HCT116 (cell line): ENCODE results near the gene TOMM40. TPM values are rescaled to one million over a fixed set of nuclear protein-coding genes. Genes with fewer than 3 reads are reported as not detected.

Experiments
- ATAC-seq: fragments of 200-7000 bp; cut with Tn5 transposase; 2 replicates; pipeline ENCODE4 v1.9.1; 2020; ENCODE audit warnings: mild to moderate bottlenecking, moderate library complexity
- BruUV-seq: library from RNA; stranded (reverse); fragments of 400-500 nt; replicated peaks from 2 replicates; lab custom pipeline; 2021; lab: Mats Ljungman, UMichigan
- CTCF ChIA-PET: fragments of 300-600 bp; sonication (Branson Sonifier 250); formaldehyde crosslinking; loops from one replicate; lab custom pipeline; 2021; ENCODE audit warnings: antibody characterized with exemption; lab: Charles Lee
- POLR2A ChIA-PET: fragments of 300-600, 350-600 bp; sonication (Branson Sonifier 250); formaldehyde crosslinking; loops from one replicate; lab custom pipeline; 2021; ENCODE audit warnings: antibody characterized with exemption; lab: Charles Lee
- RAD21 ChIA-PET, 2 experiments: fragments of 300-600 bp; sonication (Branson Sonifier 250); formaldehyde crosslinking; loops; one replicate each; lab custom pipeline; 2023; ENCODE audit warnings: low total read pairs in 2 of 2; ENCODE audit not compliant: uncharacterized antibody in 2 of 2, unreplicated experiment in 2 of 2, low non-redundant PET in 1 of 2; lab: Charles Lee
- DNase-seq: peaks from one replicate; pipeline ENCODE4 v3.0.0-alpha.2; 2010; ENCODE audit warnings: low read depth, low spot score
- H2AFZ ChIP-seq: fragments of 200-600 bp; shearing (Covaris generic), sonication (generic); 2 replicates; pipeline ENCODE4 v1.6.1; 2017; ENCODE audit warnings: low read depth, mixed run types, mixed read lengths, antibody characterized with exemption, low read length; ENCODE audit not compliant: poor library complexity, severe bottlenecking
- H3K27ac ChIP-seq: 2 replicates; pipeline ENCODE4 v1.5.1; 2012; ENCODE audit warnings: low read depth, low read length
- H3K27me3 ChIP-seq: fragments of 200-600 bp; sonication (generic); 2 replicates; pipeline ENCODE4 v1.6.1; 2016; ENCODE audit warnings: mixed run types, low read length, mixed read lengths; ENCODE audit not compliant: insufficient read depth
- H3K36me3 ChIP-seq, 2 experiments: fragments of 200-500 bp in 1 of 2; fragments of 200-600 bp in 1 of 2; sonication (Bioruptor generic) in 1 of 2; sonication (generic) in 1 of 2; 2 replicates each; pipeline versions ENCODE4 v1.5.1 to v1.6.1; 2014 to 2016; ENCODE audit warnings: low read length in 2 of 2, inconsistent platforms in 1 of 2, mixed read lengths in 1 of 2, mixed run types in 1 of 2; ENCODE audit not compliant: insufficient read depth in 2 of 2, control insufficient read depth in 1 of 2
- H3K4me1 ChIP-seq, 2 experiments: fragments of 200-600 bp in 1 of 2; sonication (generic) in 1 of 2; 2 replicates each; pipeline versions ENCODE4 v1.5.1 to v1.6.1; 2012 to 2017; ENCODE audit warnings: low read length in 2 of 2, inconsistent platforms in 1 of 2, mild to moderate bottlenecking in 1 of 2, mixed read lengths in 1 of 2, mixed run types in 1 of 2, moderate library complexity in 1 of 2; ENCODE audit not compliant: insufficient read depth in 2 of 2, control insufficient read depth in 1 of 2
- H3K4me2 ChIP-seq: fragments of 200-600 bp; sonication (generic); 2 replicates; pipeline ENCODE4 v1.6.1; 2017; ENCODE audit warnings: mixed run types, low read length, mixed read lengths
- H3K4me3 ChIP-seq, 2 experiments: fragments of 200-600 bp in 1 of 2; sonication (generic) in 1 of 2; replicated peaks in 1 of 2; 2 replicates each; pipeline ENCODE4 v1.5.1; 2011 to 2016; ENCODE audit warnings: low read length in 2 of 2, control low read depth in 1 of 2, low read depth in 1 of 2, mild to moderate bottlenecking in 1 of 2, mixed read lengths in 1 of 2, mixed run types in 1 of 2
- H3K79me2 ChIP-seq: fragments of 200-600 bp; sonication (generic); 2 replicates; pipeline ENCODE4 v1.6.1; 2017; ENCODE audit warnings: mild to moderate bottlenecking, mixed run types, low read length, moderate library complexity, mixed read lengths; ENCODE audit not compliant: insufficient read depth
- H3K9ac ChIP-seq: fragments of 200-600 bp; sonication (generic); 2 replicates; pipeline ENCODE4 v1.6.1; 2016; ENCODE audit warnings: low read length, mixed read lengths
- H3K9me2 ChIP-seq: fragments of 200-600 bp; sonication (generic), shearing (Covaris generic); 2 replicates; pipeline ENCODE4 v1.6.1; 2017; ENCODE audit warnings: mixed run types, mild to moderate bottlenecking, moderate library complexity; ENCODE audit not compliant: insufficient read depth
- H3K9me3 ChIP-seq, 2 experiments: fragments of 200-500 bp in 1 of 2; fragments of 200-600 bp in 1 of 2; sonication (Bioruptor generic) in 1 of 2; sonication (generic) in 1 of 2; 2 replicates each; pipeline ENCODE4 v1.6.1; 2014 to 2017; ENCODE audit warnings: low read length in 2 of 2, mixed read lengths in 2 of 2, inconsistent platforms in 1 of 2, low read depth in 1 of 2, mild to moderate bottlenecking in 1 of 2, mixed run types in 1 of 2, moderate library complexity in 1 of 2; ENCODE audit not compliant: control insufficient read depth in 1 of 2, insufficient read depth in 1 of 2
- H4K20me1 ChIP-seq: fragments of 200-600 bp; sonication (generic), shearing (Covaris generic); 2 replicates; pipeline ENCODE4 v1.6.1; 2017; ENCODE audit warnings: mixed run types, mild to moderate bottlenecking, moderate library complexity; ENCODE audit not compliant: insufficient read depth
- ATF3 ChIP-seq: IDR thresholded peaks from 2 replicates; pipeline ENCODE4 v1.6.1; 2012
- CBX3 ChIP-seq: IDR thresholded peaks from 2 replicates; pipeline ENCODE4 v1.6.1; 2012; ENCODE audit warnings: low read depth
- CEBPB ChIP-seq: IDR thresholded peaks from 2 replicates; pipeline ENCODE4 v1.6.1; 2012; ENCODE audit warnings: low read depth
- CTCF ChIP-seq, 3 experiments: fragments of 200-600 bp in 1 of 3; sonication (generic) in 1 of 3; IDR thresholded peaks in 2 of 3; conservative IDR thresholded peaks in 1 of 3; 2 replicates each; pipeline ENCODE4 v1.5.1; 2012 to 2017; ENCODE audit warnings: low read depth in 2 of 3, low read length in 2 of 3, antibody characterized with exemption in 1 of 3, borderline replicate concordance in 1 of 3, control low read depth in 1 of 3, mild to moderate bottlenecking in 1 of 3, mixed read lengths in 1 of 3, mixed run types in 1 of 3, moderate library complexity in 1 of 3; ENCODE audit not compliant: insufficient read depth in 1 of 3
- EGR1 ChIP-seq: IDR thresholded peaks from 2 replicates; pipeline ENCODE4 v1.6.1; 2012; ENCODE audit warnings: low read depth
- ELF1 ChIP-seq: IDR thresholded peaks from 2 replicates; pipeline ENCODE4 v1.6.1; 2012; ENCODE audit warnings: low read depth, borderline replicate concordance
- EZH2 ChIP-seq: fragments of 200-600 bp; sonication (generic); IDR thresholded peaks from 2 replicates; pipeline ENCODE4 v1.6.1; 2017; ENCODE audit warnings: antibody characterized with exemption, mixed run types
- EZH2phosphoT487 ChIP-seq: fragments of 200-600 bp; IDR thresholded peaks from 2 replicates; pipeline ENCODE4 v1.6.1; 2018; ENCODE audit warnings: antibody characterized with exemption, borderline replicate concordance
- FOSL1 ChIP-seq: IDR thresholded peaks from 2 replicates; pipeline ENCODE4 v1.6.1; 2012; ENCODE audit warnings: low read depth
- JUND ChIP-seq: IDR thresholded peaks from 2 replicates; pipeline ENCODE4 v1.6.1; 2012
- POLR2A ChIP-seq: IDR thresholded peaks from 2 replicates; pipeline ENCODE4 v1.7.0; 2011; ENCODE audit warnings: borderline replicate concordance; ENCODE audit not compliant: insufficient read depth, insufficient read length; ENCODE audit errors: extremely low read depth
- POLR2AphosphoS5 ChIP-seq: IDR thresholded peaks from 2 replicates; pipeline ENCODE4 v1.6.1; 2011; ENCODE audit warnings: mild to moderate bottlenecking, low read depth, low read length, moderate library complexity
- RAD21 ChIP-seq: IDR thresholded peaks from 2 replicates; pipeline ENCODE4 v1.6.1; 2012; ENCODE audit warnings: low read depth, mild to moderate bottlenecking
- SIN3A ChIP-seq: IDR thresholded peaks from 2 replicates; pipeline ENCODE4 v1.6.1; 2012; ENCODE audit warnings: low read depth
- SP1 ChIP-seq: IDR thresholded peaks from 2 replicates; pipeline ENCODE4 v1.6.1; 2012; ENCODE audit warnings: low read depth
- TCF7L2 ChIP-seq: IDR thresholded peaks from 2 replicates; pipeline ENCODE4 v1.7.0; 2011; ENCODE audit warnings: borderline replicate concordance, inconsistent platforms; ENCODE audit not compliant: insufficient read depth, insufficient read length; ENCODE audit errors: extremely low read depth
- ZBTB33 ChIP-seq: IDR thresholded peaks from 2 replicates; pipeline ENCODE4 v1.6.1; 2011; ENCODE audit warnings: mild to moderate bottlenecking, low read length, moderate library complexity; ENCODE audit not compliant: insufficient replicate concordance; ENCODE audit errors: extremely low read depth
- ZFX ChIP-seq: fragments of 450-650 bp; IDR thresholded peaks from 2 replicates; pipeline ENCODE4 v1.6.1; 2017
- intact Hi-C: fragments of 100-400 bp; cut with micrococcal nuclease; formaldehyde crosslinking; loops from 2 replicates; pipeline ENCODE4 v1.10.0; 2022
- total RNA-seq: library from RNA; stranded (reverse); gene quantifications from one replicate; pipeline ENCODE4 v1.2.1, GENCODE V29; 2021; ENCODE audit not compliant: unreplicated experiment
- TF ChIP-seq, protein P1 (sequence below): IDR thresholded peaks from 2 replicates; pipeline ENCODE4 v1.6.1; 2012
- TF ChIP-seq, protein P2 (sequence below): IDR thresholded peaks from 2 replicates; pipeline ENCODE4 v1.6.1; 2012; ENCODE audit warnings: low read depth

TOMM40 gene
- total RNA-seq, 1 experiment from 2014 or later: 178 TPM

GRCh38 chr19:44948237-44948636, 57.2 kb downstream of the TOMM40 start:
- Histone ChIP-seq H4K20me1 (no peaks in the 10 kb centered on the region), H3K79me2 (no peaks in the 10 kb centered on the region), H3K27ac (no peak overlapping the region), H3K4me3 (no peak overlapping the region), H3K9me2 (no peaks in the 10 kb centered on the region), H3K36me3 (no peaks in the 10 kb centered on the region), H3K4me2 (no peak overlapping the region), H3K4me1 (peaks cover 5 to 6% of the 10 kb centered on the region in 2 experiments; a peak in 2 of 4 replicates), H3K27me3 (no peaks in the 10 kb centered on the region), H3K9ac (no peak overlapping the region), H3K9me3 (no peaks in the 10 kb centered on the region), H2AFZ (no peak overlapping the region)
- BruUV-seq: no TSS peak
- ChIA-PET RAD21 (no interaction called here), POLR2A (no interaction called here), CTCF (no interaction called here)
- DNase-seq (no peak), ATAC-seq (no peak)
- TF ChIP-seq POLR2A (no peak), FOSL1 (no peak), JUND (no peak), CEBPB (no peak), ATF3 (no peak), ELF1 (no peak), CBX3 (no peak), ZFX (no peak), EZH2 (no peak), TCF7L2 (no peak), SIN3A (no peak), CTCF (IDR thresholded peaks at IDR 0.05 in 2 of 3, conservative IDR thresholded peaks at IDR 0.05 in 1 of 3; ENCODE audit: borderline replicate concordance in 1 of 3, insufficient read depth in 1 of 3, low read depth in 2 of 3, low read length in 2 of 3) (no peak), RAD21 (no peak), SP1 (no peak), EGR1 (no peak), EZH2phosphoT487 (no peak), POLR2AphosphoS5 (no peak), ZBTB33 (no peak)
- TF ChIP-seq, protein P1, sequence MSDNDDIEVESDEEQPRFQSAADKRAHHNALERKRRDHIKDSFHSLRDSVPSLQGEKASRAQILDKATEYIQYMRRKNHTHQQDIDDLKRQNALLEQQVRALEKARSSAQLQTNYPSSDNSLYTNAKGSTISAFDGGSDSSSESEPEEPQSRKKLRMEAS: no peak
- TF ChIP-seq, protein P2, sequence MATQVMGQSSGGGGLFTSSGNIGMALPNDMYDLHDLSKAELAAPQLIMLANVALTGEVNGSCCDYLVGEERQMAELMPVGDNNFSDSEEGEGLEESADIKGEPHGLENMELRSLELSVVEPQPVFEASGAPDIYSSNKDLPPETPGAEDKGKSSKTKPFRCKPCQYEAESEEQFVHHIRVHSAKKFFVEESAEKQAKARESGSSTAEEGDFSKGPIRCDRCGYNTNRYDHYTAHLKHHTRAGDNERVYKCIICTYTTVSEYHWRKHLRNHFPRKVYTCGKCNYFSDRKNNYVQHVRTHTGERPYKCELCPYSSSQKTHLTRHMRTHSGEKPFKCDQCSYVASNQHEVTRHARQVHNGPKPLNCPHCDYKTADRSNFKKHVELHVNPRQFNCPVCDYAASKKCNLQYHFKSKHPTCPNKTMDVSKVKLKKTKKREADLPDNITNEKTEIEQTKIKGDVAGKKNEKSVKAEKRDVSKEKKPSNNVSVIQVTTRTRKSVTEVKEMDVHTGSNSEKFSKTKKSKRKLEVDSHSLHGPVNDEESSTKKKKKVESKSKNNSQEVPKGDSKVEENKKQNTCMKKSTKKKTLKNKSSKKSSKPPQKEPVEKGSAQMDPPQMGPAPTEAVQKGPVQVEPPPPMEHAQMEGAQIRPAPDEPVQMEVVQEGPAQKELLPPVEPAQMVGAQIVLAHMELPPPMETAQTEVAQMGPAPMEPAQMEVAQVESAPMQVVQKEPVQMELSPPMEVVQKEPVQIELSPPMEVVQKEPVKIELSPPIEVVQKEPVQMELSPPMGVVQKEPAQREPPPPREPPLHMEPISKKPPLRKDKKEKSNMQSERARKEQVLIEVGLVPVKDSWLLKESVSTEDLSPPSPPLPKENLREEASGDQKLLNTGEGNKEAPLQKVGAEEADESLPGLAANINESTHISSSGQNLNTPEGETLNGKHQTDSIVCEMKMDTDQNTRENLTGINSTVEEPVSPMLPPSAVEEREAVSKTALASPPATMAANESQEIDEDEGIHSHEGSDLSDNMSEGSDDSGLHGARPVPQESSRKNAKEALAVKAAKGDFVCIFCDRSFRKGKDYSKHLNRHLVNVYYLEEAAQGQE: no peak
- intact Hi-C loops: no loop called here
